Calu3 (cell line): ENCODE measurements around the gene RNASE3. TPM values are rescaled to one million over a fixed set of nuclear protein-coding genes. Genes with fewer than 3 reads are reported as not detected.
"Not testable (repeated sequence)": the region's sequence is repeated elsewhere in the genome, so short reads cannot be mapped to it uniquely, and the experiment has no call there.

Source experiments
- BruUV-seq: library from RNA; stranded (reverse); fragments of 400-500 nt; replicated peaks from 2 replicates; lab custom pipeline; 2021; lab: Mats Ljungman, UMichigan
- CTCF ChIA-PET: fragments of 300-600 bp; sonication (Branson Sonifier 250); formaldehyde crosslinking; loops from one replicate; lab custom pipeline; 2022; ENCODE audit warnings: antibody characterized with exemption; lab: Charles Lee
- DNase-seq: peaks from one replicate; pipeline ENCODE4 v3.0.0; 2022
- H3K27ac Mint-ChIP-seq: one replicate; pipeline ENCODE4 v1.8.0; 2022; ENCODE audit warnings: mixed read lengths; ENCODE audit not compliant: unreplicated experiment
- H3K27me3 Mint-ChIP-seq: one replicate; pipeline ENCODE4 v1.8.0; 2022; ENCODE audit warnings: mixed read lengths; ENCODE audit not compliant: unreplicated experiment
- H3K36me3 Mint-ChIP-seq: one replicate; pipeline ENCODE4 v1.8.0; 2022; ENCODE audit warnings: mild to moderate bottlenecking, moderate library complexity, mixed read lengths; ENCODE audit not compliant: insufficient read depth, unreplicated experiment
- H3K4me1 Mint-ChIP-seq: one replicate; pipeline ENCODE4 v1.8.0; 2022; ENCODE audit warnings: mild to moderate bottlenecking, low read depth, mixed read lengths; ENCODE audit not compliant: unreplicated experiment
- H3K4me3 Mint-ChIP-seq: one replicate; pipeline ENCODE4 v1.8.0; 2022; ENCODE audit warnings: mild to moderate bottlenecking, low read depth, moderate library complexity, mixed read lengths; ENCODE audit not compliant: unreplicated experiment
- H3K9me3 Mint-ChIP-seq: one replicate; pipeline ENCODE4 v1.8.0; 2022; ENCODE audit warnings: low read depth, mixed read lengths; ENCODE audit not compliant: unreplicated experiment
- CTCF ChIP-seq: fragments of 200-600 bp; IDR thresholded peaks from one replicate; pipeline ENCODE4 v1.8.0; 2022; ENCODE audit warnings: antibody characterized with exemption; ENCODE audit not compliant: unreplicated experiment
- intact Hi-C: fragments of 100-400 bp; cut with micrococcal nuclease; formaldehyde crosslinking; loops from one replicate; pipeline ENCODE4 v1.10.0; 2022; ENCODE audit not compliant: unreplicated experiment
- total RNA-seq: library from RNA; stranded (reverse); gene quantifications from 2 replicates; pipeline ENCODE4 v1.2.3, GENCODE V29; 2022

The RNASE3 gene
- total RNA-seq, 1 experiment from 2014 or later = not detected

DNA sequence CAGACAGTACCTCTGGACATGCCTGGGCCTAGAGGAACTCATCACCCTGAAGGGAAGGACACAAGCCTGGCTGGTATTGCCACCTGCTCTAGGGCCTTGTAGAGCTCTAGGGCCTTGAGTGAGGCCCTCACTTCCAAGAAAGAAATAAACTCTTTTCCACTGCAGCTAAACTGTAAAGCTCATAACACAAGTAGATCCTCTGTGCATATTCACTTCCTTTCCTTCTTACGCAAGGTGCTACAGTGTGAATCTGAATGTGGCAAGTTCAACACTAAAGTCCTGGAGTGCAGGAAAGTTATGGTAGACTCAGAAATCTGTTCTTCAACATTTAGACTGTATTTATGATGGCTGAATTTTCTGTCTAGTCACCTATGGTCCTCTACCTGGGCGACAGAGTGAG is 14.5 kb downstream of the RNASE3 start:
- no peak for DNase-seq
- no peaks in the 10 kb centered on the region for H3K9me3 Mint-ChIP-seq
- intact Hi-C loops = no loop called here
- TF ChIP-seq CTCF = no peak
- H3K4me3 Mint-ChIP-seq = no peak overlapping the region
- H3K27me3 Mint-ChIP-seq = peaks cover 40% of the 10 kb centered on the region
- H3K36me3 Mint-ChIP-seq = no peaks in the 10 kb centered on the region
- H3K27ac Mint-ChIP-seq = no peak overlapping the region
- H3K4me1 Mint-ChIP-seq = no peaks in the 10 kb centered on the region
- CTCF ChIA-PET = no interaction called here
- BruUV-seq = no TSS peak

- H3K4me3 Mint-ChIP-seq = no peak overlapping the region
- CTCF ChIA-PET = no interaction called here
Observed at GRCh38 chr14:20907214-20907613, 16.0 kb downstream of the RNASE3 start.

GRCh38 chr14:20910822-20911221 is 19.6 kb downstream of the RNASE3 start:
- H3K27ac Mint-ChIP-seq, BruUV-seq, intact Hi-C loops, H3K9me3 Mint-ChIP-seq, H3K4me3 Mint-ChIP-seq, H3K4me1 Mint-ChIP-seq, H3K36me3 Mint-ChIP-seq, DNase-seq, CTCF ChIA-PET: not testable (repeated sequence)
- peaks cover 28% of the 10 kb centered on the region for H3K27me3 Mint-ChIP-seq

More at GRCh38 chr14:20907214-20907613, 16.0 kb downstream of the RNASE3 start:
- Mint-ChIP-seq H3K27me3 (peaks cover 33% of the 10 kb centered on the region), H3K36me3 (no peaks in the 10 kb centered on the region), H3K9me3 (no peaks in the 10 kb centered on the region), H3K27ac (no peak overlapping the region), H3K4me1 (no peaks in the 10 kb centered on the region)
- intact Hi-C loops = no loop called here
- BruUV-seq = no TSS peak
- no peak for TF ChIP-seq CTCF
- DNase-seq = no peak

GRCh38 chr14:20919038-20919756 is 28.0 kb downstream of the RNASE3 start:
- intact Hi-C loops, BruUV-seq, CTCF ChIA-PET, H3K27me3 Mint-ChIP-seq, H3K9me3 Mint-ChIP-seq, DNase-seq, H3K36me3 Mint-ChIP-seq, H3K27ac Mint-ChIP-seq, H3K4me3 Mint-ChIP-seq, H3K4me1 Mint-ChIP-seq: not testable (repeated sequence)

- H3K27ac Mint-ChIP-seq, H3K4me3 Mint-ChIP-seq, H3K36me3 Mint-ChIP-seq, H3K9me3 Mint-ChIP-seq, BruUV-seq, intact Hi-C loops, H3K4me1 Mint-ChIP-seq, CTCF ChIA-PET, DNase-seq: not testable (repeated sequence)
- H3K27me3 Mint-ChIP-seq = peaks cover 35% of the 10 kb centered on the region
Observed at GRCh38 chr14:20923766-20924297, 32.6 kb downstream of the RNASE3 start.
